CD4-positive, alpha-beta T cell treated with Interleukin-4 for 1 hour (primary cell): Measurements from ENCODE around the gene DHRS3.
"Not testable (repeated sequence)": the region's sequence is repeated elsewhere in the genome, so short reads cannot be mapped to it uniquely, and the experiment has no call there.

Experiments
- DNase-seq, 2 donors: peaks; one replicate each; pipeline ENCODE4 v3.0.0-alpha.2; 2020 to 2022

Gene DHRS3

GRCh38 chr1:12573015-12573825 is 44.8 kb downstream of the DHRS3 start:
- no peak for DNase-seq

GRCh38 chr1:12572522-12572921 is 45.5 kb downstream of the DHRS3 start:
- DNase-seq: no peak

GRCh38 chr1:12570291-12570690 is 47.7 kb downstream of the DHRS3 start:
- no peak for DNase-seq

- no peak for DNase-seq
Measured at GRCh38 chr1:12568009-12568767, 49.8 kb downstream of the DHRS3 start.

- no peak for DNase-seq
Measured at GRCh38 chr1:12567288-12567819, 50.7 kb downstream of the DHRS3 start.

GRCh38 chr1:12566484-12567287 is 51.3 kb downstream of the DHRS3 start:
- no peak for DNase-seq

- no peak for DNase-seq
Measured at GRCh38 chr1:12565966-12566352, 52.1 kb downstream of the DHRS3 start.

- DNase-seq: no peak
Measured at GRCh38 chr1:12565094-12565965, 52.7 kb downstream of the DHRS3 start.

GRCh38 chr1:12564251-12564650 is 53.8 kb downstream of the DHRS3 start:
- DNase-seq: not testable (repeated sequence)

- no peak for DNase-seq
Measured at GRCh38 chr1:12562955-12563576, 54.9 kb downstream of the DHRS3 start.

GRCh38 chr1:12561121-12561520 is 56.9 kb downstream of the DHRS3 start:
- no peak for DNase-seq

GRCh38 chr1:12556957-12557935 is 60.8 kb downstream of the DHRS3 start:
- DNase-seq: no peak

GRCh38 chr1:12556368-12556930 is 61.6 kb downstream of the DHRS3 start:
- DNase-seq: no peak

GRCh38 chr1:12555411-12556367 is 62.3 kb downstream of the DHRS3 start:
- no peak for DNase-seq

GRCh38 chr1:12554521-12555305 is 63.3 kb downstream of the DHRS3 start:
- DNase-seq: no peak

- no peak for DNase-seq
Measured at GRCh38 chr1:12553963-12554362, 64.0 kb downstream of the DHRS3 start.

GRCh38 chr1:12552951-12553921 is 64.8 kb downstream of the DHRS3 start:
- no peak for DNase-seq
